Measurements from ENCODE around the gene HUNK.

DNA sequence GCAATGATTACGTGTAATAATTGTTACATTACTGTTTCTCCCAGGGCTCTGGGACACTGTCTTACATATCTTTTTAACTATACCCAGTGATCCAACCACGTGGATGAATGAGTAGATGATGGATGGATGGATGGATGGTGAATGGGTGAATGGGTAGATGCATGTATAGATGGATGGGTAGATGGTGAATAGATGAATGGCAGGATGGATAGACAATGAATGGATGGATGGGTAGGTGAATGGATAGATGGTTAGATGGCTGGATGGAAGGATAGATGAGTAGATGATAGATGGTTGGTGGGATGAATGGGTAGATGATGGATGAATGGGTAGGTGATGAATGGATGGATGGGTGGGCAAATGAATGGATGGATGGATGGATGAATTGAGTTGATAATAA, 135.9 kb downstream of the HUNK start:
- TF ChIP-seq, protein P1, sequence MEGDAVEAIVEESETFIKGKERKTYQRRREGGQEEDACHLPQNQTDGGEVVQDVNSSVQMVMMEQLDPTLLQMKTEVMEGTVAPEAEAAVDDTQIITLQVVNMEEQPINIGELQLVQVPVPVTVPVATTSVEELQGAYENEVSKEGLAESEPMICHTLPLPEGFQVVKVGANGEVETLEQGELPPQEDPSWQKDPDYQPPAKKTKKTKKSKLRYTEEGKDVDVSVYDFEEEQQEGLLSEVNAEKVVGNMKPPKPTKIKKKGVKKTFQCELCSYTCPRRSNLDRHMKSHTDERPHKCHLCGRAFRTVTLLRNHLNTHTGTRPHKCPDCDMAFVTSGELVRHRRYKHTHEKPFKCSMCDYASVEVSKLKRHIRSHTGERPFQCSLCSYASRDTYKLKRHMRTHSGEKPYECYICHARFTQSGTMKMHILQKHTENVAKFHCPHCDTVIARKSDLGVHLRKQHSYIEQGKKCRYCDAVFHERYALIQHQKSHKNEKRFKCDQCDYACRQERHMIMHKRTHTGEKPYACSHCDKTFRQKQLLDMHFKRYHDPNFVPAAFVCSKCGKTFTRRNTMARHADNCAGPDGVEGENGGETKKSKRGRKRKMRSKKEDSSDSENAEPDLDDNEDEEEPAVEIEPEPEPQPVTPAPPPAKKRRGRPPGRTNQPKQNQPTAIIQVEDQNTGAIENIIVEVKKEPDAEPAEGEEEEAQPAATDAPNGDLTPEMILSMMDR (IDR thresholded peaks at IDR 0.05): no peak
- TF ChIP-seq POLR2A (IDR thresholded peaks at IDR 0.05; ENCODE audit: low read depth) (no peak), POLR2AphosphoS5 (IDR thresholded peaks at IDR 0.05) (no peak), EP300 (IDR thresholded peaks at IDR 0.05) (no peak)
